NCI-H446 treated with DMSO at 0.1 percent for 48 hours (cell line): ENCODE data around the gene DNAH8.
"Not testable (repeated sequence)": the region's sequence is repeated elsewhere in the genome, so short reads cannot be mapped to it uniquely, and the experiment has no call there.

Experiments used
- DNase-seq: peaks from one replicate; lab custom pipeline; 2025; lab: John Stamatoyannopoulos, UW

DNAH8 gene

GRCh38 chr6:38750968-38751615, 36.0 kb downstream of the DNAH8 start:
- DNase-seq, result no peak

- no peak for DNase-seq
These were observed 38.6 kb downstream of the DNAH8 start for GRCh38 chr6:38753707-38754106.

- DNase-seq, result no peak
These were observed 40.1 kb downstream of the DNAH8 start for GRCh38 chr6:38755207-38755606.

GRCh38 chr6:38755874-38756273, 40.8 kb downstream of the DNAH8 start:
- DNase-seq, result no peak

- DNase-seq, result no peak
These were observed 45.0 kb downstream of the DNAH8 start for GRCh38 chr6:38760097-38760496.

GRCh38 chr6:38762848-38763247, 47.7 kb downstream of the DNAH8 start:
- DNase-seq, result no peak

- DNase-seq, result no peak
These were observed 52.4 kb downstream of the DNAH8 start for GRCh38 chr6:38767560-38767959.

- no peak for DNase-seq
These were observed 58.2 kb downstream of the DNAH8 start for GRCh38 chr6:38773338-38773737.

GRCh38 chr6:38774929-38775707, 60.0 kb downstream of the DNAH8 start:
- DNase-seq, result no peak

GRCh38 chr6:38775870-38776269, 60.8 kb downstream of the DNAH8 start:
- DNase-seq, result no peak

- DNase-seq, result no peak
These were observed 61.4 kb downstream of the DNAH8 start for GRCh38 chr6:38776515-38776914.

GRCh38 chr6:38779310-38780062, 64.4 kb downstream of the DNAH8 start:
- no peak for DNase-seq

- no peak for DNase-seq
These were observed 67.5 kb downstream of the DNAH8 start for GRCh38 chr6:38782616-38783015.

- no peak for DNase-seq
These were observed 68.5 kb downstream of the DNAH8 start for GRCh38 chr6:38783443-38784228.

- DNase-seq, result no peak
These were observed 69.6 kb downstream of the DNAH8 start for GRCh38 chr6:38784506-38785235.

- DNase-seq, result no peak
These were observed 71.4 kb downstream of the DNAH8 start for GRCh38 chr6:38786486-38786885.

GRCh38 chr6:38789256-38789655, 74.1 kb downstream of the DNAH8 start:
- no peak for DNase-seq

- DNase-seq, result no peak
These were observed 77.2 kb downstream of the DNAH8 start for GRCh38 chr6:38792356-38792755.

- no peak for DNase-seq
These were observed 79.6 kb downstream of the DNAH8 start for GRCh38 chr6:38794682-38795081.

GRCh38 chr6:38796006-38796405, 80.9 kb downstream of the DNAH8 start:
- DNase-seq, result no peak

- not testable (repeated sequence) for DNase-seq
These were observed 81.3 kb downstream of the DNAH8 start for GRCh38 chr6:38796437-38796836.
